IMR-90 (cell line): ENCODE data around the gene EMC9. TPM values are rescaled to one million over a fixed set of nuclear protein-coding genes. Genes with fewer than 3 reads are reported as not detected.

Experiments
- ATAC-seq: fragments of 200-7000 bp; cut with Tn5 transposase; 2 replicates; pipeline ENCODE4 v1.9.1; 2020; ENCODE audit warnings: low read depth, mild to moderate bottlenecking, moderate library complexity
- BruUV-seq: library from RNA; stranded (reverse); fragments of 400-500 nt; replicated peaks from 2 replicates; lab custom pipeline; 2021; lab: Mats Ljungman, UMichigan
- CTCF ChIA-PET: fragments of 300-600 bp; formaldehyde crosslinking; extraction: SDS; loops from one replicate; lab custom pipeline; 2021; ENCODE audit warnings: antibody characterized with exemption; lab: Yijun Ruan, JAX
- POLR2A ChIA-PET: fragments of 300-600 bp; sonication (Branson Sonifier 250); formaldehyde crosslinking; loops from one replicate; lab custom pipeline; 2022; ENCODE audit warnings: antibody characterized with exemption; ENCODE audit not compliant: unreplicated experiment; lab: Charles Lee
- DNase-seq: peaks from one replicate; pipeline ENCODE4 v3.0.0; 2013
- H2AFZ ChIP-seq: replicated peaks from 2 replicates; pipeline ENCODE3; 2013; ENCODE audit warnings: low read length, mild to moderate bottlenecking; ENCODE audit not compliant: poor library complexity
- H2AK5ac ChIP-seq: 2 replicates; pipeline ENCODE4 v1.6.1; 2013; ENCODE audit warnings: low read depth, low read length, inconsistent platforms
- H2AK9ac ChIP-seq: replicated peaks from 2 replicates; pipeline ENCODE3; 2013; ENCODE audit warnings: mild to moderate bottlenecking, low read depth, low read length, moderate library complexity; ENCODE audit not compliant: poor library complexity
- H2BK120ac ChIP-seq: 2 replicates; pipeline ENCODE4 v1.6.1; 2013; ENCODE audit warnings: low read depth, low read length, inconsistent platforms
- H2BK15ac ChIP-seq: 3 replicates; pipeline ENCODE4 v1.6.1; 2013; ENCODE audit warnings: low read depth, low read length, inconsistent platforms
- H2BK20ac ChIP-seq: 2 replicates; pipeline ENCODE4 v1.6.1; 2013; ENCODE audit warnings: low read depth, mild to moderate bottlenecking, inconsistent platforms, low read length, moderate library complexity
- H2BK5ac ChIP-seq: 2 replicates; pipeline ENCODE4 v1.6.1; 2013; ENCODE audit warnings: mild to moderate bottlenecking, low read depth, low read length, inconsistent platforms; ENCODE audit not compliant: poor library complexity, severe bottlenecking
- H3K14ac ChIP-seq: replicated peaks from 2 replicates; pipeline ENCODE4 v1.6.1; 2013; ENCODE audit warnings: low read depth, low read length, inconsistent platforms
- H3K18ac ChIP-seq: 2 replicates; pipeline ENCODE4 v1.6.1; 2013; ENCODE audit warnings: low read depth, low read length, control low read depth
- H3K23ac ChIP-seq: 2 replicates; pipeline ENCODE4 v1.6.1; 2013; ENCODE audit warnings: low read depth, low read length, inconsistent platforms
- H3K27ac ChIP-seq: 2 replicates; pipeline ENCODE4 v1.5.1; 2013; ENCODE audit warnings: mild to moderate bottlenecking, control low read depth, low read length; ENCODE audit not compliant: insufficient read depth
- H3K27me3 ChIP-seq: 2 replicates; pipeline ENCODE4 v1.6.1; 2013; ENCODE audit warnings: low read length; ENCODE audit not compliant: control insufficient read depth, insufficient read depth
- H3K36me3 ChIP-seq: 2 replicates; pipeline ENCODE4 v1.6.1; 2013; ENCODE audit warnings: low read length, mixed read lengths; ENCODE audit not compliant: control insufficient read depth, insufficient read depth
- H3K4ac ChIP-seq: 2 replicates; pipeline ENCODE4 v1.6.1; 2013; ENCODE audit warnings: low read depth, low read length, inconsistent platforms
- H3K4me1 ChIP-seq: 2 replicates; pipeline ENCODE4 v1.6.1; 2013; ENCODE audit warnings: low read length, mixed read lengths; ENCODE audit not compliant: control insufficient read depth, insufficient read depth
- H3K4me2 ChIP-seq: 2 replicates; pipeline ENCODE4 v1.6.1; 2013; ENCODE audit warnings: low read depth, mild to moderate bottlenecking, control low read depth, low read length, moderate library complexity
- H3K4me3 ChIP-seq: 2 replicates; pipeline ENCODE4 v1.5.1; 2013; ENCODE audit warnings: low read depth, mild to moderate bottlenecking, control low read depth, low read length, moderate library complexity; ENCODE audit not compliant: insufficient read depth
- H3K56ac ChIP-seq: 2 replicates; pipeline ENCODE4 v1.6.1; 2013; ENCODE audit warnings: low read length, inconsistent platforms; ENCODE audit not compliant: insufficient read depth; ENCODE audit errors: extremely low read depth
- H3K79me1 ChIP-seq, 2 experiments: 2 replicates each; pipeline ENCODE4 v1.6.1; 2013; ENCODE audit warnings: low read length in 2 of 2, inconsistent platforms in 1 of 2, low read depth in 1 of 2
- H3K9ac ChIP-seq: 2 replicates; pipeline ENCODE4 v1.6.1; 2013; ENCODE audit warnings: low read depth, low read length, control low read depth
- H3K9me1 ChIP-seq: 2 replicates; pipeline ENCODE4 v1.6.1; 2013; ENCODE audit warnings: low read length, inconsistent platforms; ENCODE audit not compliant: insufficient read depth
- H3K9me3 ChIP-seq: 2 replicates; pipeline ENCODE4 v1.6.1; 2013; ENCODE audit warnings: low read length; ENCODE audit not compliant: control insufficient read depth, insufficient read depth
- H4K20me1 ChIP-seq: 2 replicates; pipeline ENCODE4 v1.6.1; 2013; ENCODE audit warnings: low read length, inconsistent platforms; ENCODE audit not compliant: insufficient read depth
- H4K5ac ChIP-seq: 2 replicates; pipeline ENCODE4 v1.6.1; 2013; ENCODE audit warnings: mild to moderate bottlenecking, low read depth, low read length, control low read depth
- H4K8ac ChIP-seq, 2 experiments: 2 replicates each; pipeline ENCODE4 v1.6.1; 2013; ENCODE audit warnings: low read depth in 2 of 2, low read length in 2 of 2, control low read depth in 1 of 2, inconsistent platforms in 1 of 2
- H4K91ac ChIP-seq: 2 replicates; pipeline ENCODE4 v1.6.1; 2013; ENCODE audit warnings: low read depth, low read length, inconsistent platforms; ENCODE audit not compliant: insufficient read depth
- BHLHE40 ChIP-seq: fragments of 150-350 bp; IDR thresholded peaks from 2 replicates; pipeline ENCODE4 v1.6.1; 2016; ENCODE audit warnings: mild to moderate bottlenecking, low read depth, low read length
- CEBPB ChIP-seq: IDR thresholded peaks from 2 replicates; pipeline ENCODE4 v1.6.1; 2012; ENCODE audit warnings: low read depth, low read length, improper control_type of control experiment
- CHD1 ChIP-seq: IDR thresholded peaks from 2 replicates; pipeline ENCODE4 v1.6.1; 2012; ENCODE audit warnings: low read depth, low read length, improper control_type of control experiment
- CTCF ChIP-seq: conservative IDR thresholded peaks from 2 replicates; pipeline ENCODE4 v1.5.1; 2012; ENCODE audit warnings: mild to moderate bottlenecking, low read depth, low read length, improper control_type of control experiment
- ELK1 ChIP-seq: fragments of 150-350 bp; IDR thresholded peaks from 2 replicates; pipeline ENCODE4 v1.6.1; 2016; ENCODE audit warnings: low read depth, mild to moderate bottlenecking, low read length, moderate library complexity, borderline replicate concordance
- FOS ChIP-seq: fragments of 150-350 bp; IDR thresholded peaks from 2 replicates; pipeline ENCODE4 v1.6.1; 2016; ENCODE audit warnings: low read depth, low read length
- MAFK ChIP-seq: IDR thresholded peaks from 2 replicates; pipeline ENCODE4 v1.6.1; 2012; ENCODE audit warnings: low read depth, low read length, improper control_type of control experiment
- MAZ ChIP-seq: IDR thresholded peaks from 2 replicates; pipeline ENCODE4 v1.6.1; 2012; ENCODE audit warnings: low read depth, mild to moderate bottlenecking, low read length, improper control_type of control experiment, moderate library complexity, borderline replicate concordance
- MXI1 ChIP-seq: IDR thresholded peaks from 2 replicates; pipeline ENCODE4 v1.6.1; 2012; ENCODE audit warnings: low read depth, mild to moderate bottlenecking, low read length, moderate library complexity, borderline replicate concordance
- NFE2L2 ChIP-seq: fragments of 150-350 bp; IDR thresholded peaks from 2 replicates; pipeline ENCODE4 v1.6.1; 2016; ENCODE audit warnings: low read depth, mild to moderate bottlenecking, low read length
- POLR2A ChIP-seq: IDR thresholded peaks from 2 replicates; pipeline ENCODE4 v1.6.1; 2012; ENCODE audit warnings: mild to moderate bottlenecking, low read depth, low read length
- RAD21 ChIP-seq: IDR thresholded peaks from 2 replicates; pipeline ENCODE4 v1.6.1; 2012; ENCODE audit warnings: low read length, improper control_type of control experiment
- RCOR1 ChIP-seq: IDR thresholded peaks from 2 replicates; pipeline ENCODE4 v1.6.1; 2012; ENCODE audit warnings: mild to moderate bottlenecking, low read length, improper control_type of control experiment; ENCODE audit not compliant: insufficient replicate concordance
- SMC3 ChIP-seq: fragments of 150-350 bp; IDR thresholded peaks from 2 replicates; pipeline ENCODE4 v1.6.1; 2016; ENCODE audit warnings: low read depth, mild to moderate bottlenecking, antibody characterized with exemption, low read length, moderate library complexity
- USF2 ChIP-seq: fragments of 150-350 bp; IDR thresholded peaks from 2 replicates; pipeline ENCODE4 v1.6.1; 2017; ENCODE audit warnings: mild to moderate bottlenecking, antibody characterized with exemption, low read length, low read depth
- WGBS, 2 experiments: methylation state at CpG; one replicate each; pipeline versions ENCODE4 v1.1.5 to v1.1.7; 2013; ENCODE audit warnings: missing lambda C conversion rate in 2 of 2; ENCODE audit not compliant: insufficient read length in 1 of 2; ENCODE audit errors: extremely low coverage in 2 of 2; 5-methylcytosine and 5-hydroxymethylcytosine counted together
- dilution Hi-C: fragments of 300-500 bp; cut with HindIII; formaldehyde crosslinking; loops from one replicate; pipeline ENCODE4 v1.14.3; 2018; ENCODE audit warnings: low sequenced_read_pairs; ENCODE audit not compliant: unreplicated experiment
- in situ Hi-C: fragments of 300-500 bp; cut with MboI; formaldehyde crosslinking; loops from 3 replicates; pipeline ENCODE4 v1.14.3; 2019; ENCODE audit warnings: low sequenced_read_pairs, inconsistent platforms, mixed read lengths
- intact Hi-C: fragments of 100-400 bp; cut with micrococcal nuclease; formaldehyde crosslinking; loops from 2 replicates; pipeline ENCODE4 v1.10.0; 2022
- polyA plus RNA-seq, 3 experiments: library from polyadenylated mRNA; depleted of rRNA; stranded (reverse); fragments of >200 nt; gene quantifications; 2 replicates each; pipeline ENCODE4 v1.2.3, GENCODE V29; 2012; ENCODE audit warnings: low replicate concordance in 1 of 3
- total RNA-seq: library from RNA; depleted of rRNA; stranded (reverse); fragments of >200 nt; gene quantifications from 2 replicates; pipeline ENCODE4 v1.2.3, GENCODE V29; 2012

Gene EMC9
- total and polyA plus RNA-seq, 2 of the 4 experiments (the other 2 are of a cell fraction): 15.1 to 19.2 TPM

- H2AK5ac ChIP-seq: no peak overlapping the region
- 100% methylated on average over 3 of the region's 6 CpGs; no CpG with 5 or more reads in 1 of the 2 experiments for WGBS, 2 experiments
- H3K4me3 ChIP-seq: no peak overlapping the region
- peaks cover 35% of the 10 kb centered on the region for H3K36me3 ChIP-seq
- no peak overlapping the region for H3K18ac ChIP-seq
- H3K4me1 ChIP-seq: peaks cover 3% of the 10 kb centered on the region; the same call in 1 of the 2 replicates
- no peak overlapping the region for H2BK120ac ChIP-seq
- no peak overlapping the region for H3K56ac ChIP-seq
- peaks cover 10 to 16% of the 10 kb centered on the region in 2 experiments; a peak in 2 of 4 replicates for H3K79me1 ChIP-seq
- no peak overlapping the region for H4K91ac ChIP-seq
- H3K14ac ChIP-seq: no peak overlapping the region
- CTCF ChIA-PET: no interaction called here
- POLR2A ChIA-PET: no interaction called here
- H3K4ac ChIP-seq: no peak overlapping the region
- H3K23ac ChIP-seq: no peak overlapping the region
- no peak for ATAC-seq
- BruUV-seq: no TSS peak
- H2AK9ac ChIP-seq: no peak overlapping the region
- no peak overlapping the region for H2AFZ ChIP-seq
- H2BK15ac ChIP-seq: no peak overlapping the region
- H3K27ac ChIP-seq: no peak overlapping the region
- no peak overlapping the region for H3K4me2 ChIP-seq
- H3K9me3 ChIP-seq: no peaks in the 10 kb centered on the region
- intact Hi-C loops: no loop called here
- no peak overlapping the region for H4K8ac ChIP-seq
- TF ChIP-seq USF2 (no peak), FOS (no peak), CEBPB (no peak), RAD21 (no peak), CTCF (no peak), SMC3 (no peak), MAZ (no peak), BHLHE40 (no peak), MXI1 (no peak), NFE2L2 (no peak), RCOR1 (no peak), MAFK (no peak), ELK1 (no peak), POLR2A (no peak), CHD1 (no peak)
- H3K27me3 ChIP-seq: no peaks in the 10 kb centered on the region
- no peak overlapping the region for H2BK20ac ChIP-seq
- no peaks in the 10 kb centered on the region for H4K20me1 ChIP-seq
- no peak overlapping the region for H2BK5ac ChIP-seq
- no peak overlapping the region for H3K9ac ChIP-seq
- H4K5ac ChIP-seq: no peak overlapping the region
- in situ Hi-C loops: no loop called here
- H3K9me1 ChIP-seq: peaks cover 8% of the 10 kb centered on the region; the same call in 1 of the 2 replicates
- dilution Hi-C loops: no loop called here
- DNase-seq: no peak
Measured at GRCh38 chr14:24119691-24120090, 21.7 kb downstream of the EMC9 start.
